ENCODE measurements around the gene HAUS2. TPM values are rescaled to one million over a fixed set of nuclear protein-coding genes. Genes with fewer than 3 reads are reported as not detected.

HAUS2 gene
- total and polyA plus RNA-seq, 2 donors (not counting 3 experiments of a cell fraction or from before 2014, with no cell fraction given), result 12.6 to 33.5 TPM

GRCh38 chr15:42523331-42523730 lies 25.3 kb upstream of the HAUS2 start:
- Histone ChIP-seq H3K79me2 (ENCODE audit: control insufficient read depth, insufficient read depth, low read length) (peaks cover 3% of the 10 kb centered on the region), H4K20me1 (replicated peaks; ENCODE audit: control insufficient read depth, extremely low read depth, insufficient read depth, low read length) (peaks cover 2% of the 10 kb centered on the region), H3K4me3 (replicated peaks in 1 of 3; ENCODE audit: insufficient read depth in 1 of 3, low read depth in 1 of 3, low read length in 3 of 3) (no peak overlapping the region), H3K9ac (replicated peaks; ENCODE audit: extremely low read depth, insufficient read depth, low read length) (no peak overlapping the region), H3K9me1 (replicated peaks; ENCODE audit: control insufficient read depth, extremely low read depth, insufficient read depth, low read length) (no peaks in the 10 kb centered on the region), H2AFZ (ENCODE audit: low read depth, low read length) (no peak overlapping the region), H3K27me3 (ENCODE audit: control insufficient read depth in 2 of 2, insufficient read depth in 2 of 2, low read length in 2 of 2) (no peaks in the 10 kb centered on the region), H3K27ac (ENCODE audit: insufficient read depth, low read depth, low read length) (no peak overlapping the region), H3K4me1 (ENCODE audit: control insufficient read depth, extremely low read depth, insufficient read depth, low read length) (no peaks in the 10 kb centered on the region), H3K4me2 (ENCODE audit: insufficient read depth, low read length) (no peak overlapping the region), H3K9me3 (replicated peaks; ENCODE audit: control insufficient read depth, insufficient read depth, low read length) (no peaks in the 10 kb centered on the region), H3K36me3 (ENCODE audit: control insufficient read depth in 2 of 2, extremely low read depth in 1 of 2, insufficient read depth in 2 of 2, low read length in 2 of 2) (peaks cover 10 to 26% of the 10 kb centered on the region in 2 experiments)
- FAIRE-seq, result no peak
- dilution Hi-C loops (cut with MboI; ENCODE audit: extremely low pct_ligation_motif_present, low sequenced_read_pairs) (no loop called here), intact Hi-C loops (cut with micrococcal nuclease) (no loop called here)
- no peak for DNase-seq (ENCODE audit: low read depth, low spot score)
- no TSS peak for BruUV-seq (replicated peaks)
- POLR2A ChIA-PET, result no interaction called here
- CTCF ChIA-PET, result no interaction called here
- TF ChIP-seq GATA2 (IDR thresholded peaks at IDR 0.05; ENCODE audit: insufficient read depth, insufficient read length, low read depth, low read length) (no peak), CTCF (IDR thresholded peaks at IDR 0.05; ENCODE audit: extremely low read depth in 1 of 2, insufficient read depth in 1 of 2, low read depth in 1 of 2, low read length in 2 of 2) (no peak), EZH2 (IDR thresholded peaks at IDR 0.05; ENCODE audit: borderline replicate concordance, low read depth, low read length, severe bottlenecking) (no peak), MAX (IDR thresholded peaks at IDR 0.05; ENCODE audit: insufficient read depth, insufficient read length) (no peak), MYC (IDR thresholded peaks at IDR 0.05; ENCODE audit: low read depth, low read length) (no peak), FOS (IDR thresholded peaks at IDR 0.05; ENCODE audit: borderline replicate concordance, insufficient read depth, low read length) (no peak), POLR2AphosphoS5 (IDR thresholded peaks at IDR 0.05; ENCODE audit: insufficient read depth, low read depth, low read length) (no peak), POLR2A (IDR thresholded peaks at IDR 0.05; ENCODE audit: low read depth, low read length) (no peak), JUN (IDR thresholded peaks at IDR 0.05; ENCODE audit: borderline replicate concordance, insufficient read depth, insufficient read length, low read depth) (no peak)

Measured in endothelial cell of umbilical vein (primary cell).